ENCODE measurements around the gene DCST2.
"Not testable (repeated sequence)": the region's sequence is repeated elsewhere in the genome, so short reads cannot be mapped to it uniquely, and the experiment has no call there.

DCST2 gene

DNA sequence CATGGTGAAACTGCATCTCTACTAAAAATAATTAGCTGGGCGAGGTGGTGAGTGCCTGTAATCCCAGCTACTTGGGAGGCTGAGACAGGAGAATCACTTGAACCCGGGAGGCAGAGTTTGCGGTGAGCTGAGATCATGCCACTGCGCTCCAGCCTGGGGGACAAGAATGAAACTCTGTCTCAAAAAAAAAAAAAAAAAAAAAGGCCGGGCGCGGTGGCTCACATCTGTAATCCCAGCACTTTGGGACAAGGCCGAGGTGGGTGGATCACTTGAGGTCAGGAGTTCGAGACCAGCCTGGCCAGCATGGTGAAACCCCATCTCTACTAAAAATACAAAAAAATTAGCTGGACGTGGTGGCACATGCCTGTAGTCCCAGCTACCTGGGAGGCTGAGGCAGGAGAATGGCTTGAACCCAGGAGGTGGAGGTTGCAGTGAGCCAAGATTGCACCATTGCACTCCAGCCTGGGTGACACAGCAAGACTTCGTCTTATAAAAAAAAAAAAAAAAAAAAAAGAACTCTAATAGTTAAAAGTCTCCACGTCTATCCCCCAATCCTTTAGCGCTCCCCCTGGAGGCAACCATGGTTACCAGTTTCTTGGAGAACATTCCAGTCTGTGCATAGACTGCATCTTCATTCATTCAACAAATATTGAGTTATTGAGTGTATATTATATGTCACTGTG is 38.1 kb downstream of the DCST2 start:
- DNase-seq, result peak; percentile 13

GRCh38 chr1:154994591-154994990 is 39.0 kb downstream of the DCST2 start:
- no peak for DNase-seq

- no peak for DNase-seq
Observed at GRCh38 chr1:154994269-154994587, 39.4 kb downstream of the DCST2 start.

DNA sequence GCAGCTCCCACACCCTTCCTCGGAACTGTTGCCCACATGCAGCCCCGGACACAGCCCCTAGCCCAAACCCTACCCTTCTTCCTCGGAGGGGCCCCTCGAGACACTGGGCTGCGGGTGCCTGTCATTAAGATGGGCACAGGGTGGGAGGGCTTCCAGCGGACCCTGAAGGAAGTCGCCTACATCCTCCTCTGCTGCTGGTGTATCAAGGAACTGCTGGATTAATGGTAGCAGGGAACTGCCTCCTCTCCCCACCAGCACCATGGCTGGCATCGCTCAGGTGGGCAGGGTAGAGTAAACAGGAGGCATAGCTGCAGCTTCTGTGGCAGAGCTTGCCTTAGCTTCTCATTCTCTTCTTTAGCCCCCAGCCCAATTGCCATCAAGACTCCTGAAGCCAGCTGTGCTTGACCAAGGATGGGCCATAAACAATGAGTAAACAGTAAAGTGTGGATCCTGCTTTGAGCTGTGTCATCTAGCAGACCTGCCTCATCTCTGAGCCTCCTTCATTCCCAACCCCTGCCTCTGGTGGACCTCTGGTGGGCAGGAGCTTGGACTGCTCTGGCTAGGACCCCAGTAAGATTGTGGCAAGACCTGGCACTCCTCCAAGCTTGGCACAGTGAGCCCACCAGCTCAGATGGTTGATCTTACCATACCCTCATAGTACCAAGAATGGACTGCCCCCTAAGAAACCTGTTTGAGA is 39.9 kb downstream of the DCST2 start, which contains the start of gene LENEP:
TSS of gene LENEP (plus strand) at position 15 of the 697 bp plus-strand sequence. CDS start at position 37, 22 bp downstream.
- DNase-seq, result no peak

- no peak for DNase-seq
Observed at GRCh38 chr1:154992721-154993571, 40.6 kb downstream of the DCST2 start.

- no peak for DNase-seq
Observed at GRCh38 chr1:154990276-154990675, 43.3 kb downstream of the DCST2 start.

DNA sequence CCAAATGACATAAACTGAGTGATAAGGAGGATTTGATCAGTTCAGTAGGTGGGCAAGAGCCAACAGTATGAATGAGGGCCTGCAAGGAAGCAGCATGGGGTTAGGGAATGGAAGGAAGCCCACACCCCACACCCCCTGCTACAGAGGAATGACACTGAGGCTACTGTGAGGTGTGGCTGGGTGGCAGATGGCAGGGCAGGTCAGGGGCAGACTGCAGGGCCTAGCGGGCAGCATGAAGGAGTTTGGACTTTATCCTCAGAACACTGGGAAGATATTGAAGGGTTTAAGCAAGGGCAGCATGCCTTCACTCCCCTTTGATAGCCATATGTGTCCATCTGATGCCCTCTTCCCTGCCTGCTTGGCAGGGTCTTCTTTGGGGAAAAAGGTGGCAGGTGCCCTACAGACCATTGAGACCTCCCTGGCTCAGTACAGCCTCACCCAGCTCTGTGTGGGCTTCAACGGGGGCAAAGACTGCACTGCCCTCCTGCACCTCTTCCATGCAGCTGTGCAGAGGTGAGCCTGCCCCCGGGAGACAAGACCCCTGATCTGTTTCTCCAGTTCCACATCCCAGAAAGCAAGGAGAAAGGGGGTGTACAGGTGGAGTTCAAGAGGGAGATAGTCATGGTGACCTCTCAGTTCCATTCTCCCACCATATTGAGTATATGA is 44.3 kb downstream of the DCST2 start:
- no peak for DNase-seq

DNA sequence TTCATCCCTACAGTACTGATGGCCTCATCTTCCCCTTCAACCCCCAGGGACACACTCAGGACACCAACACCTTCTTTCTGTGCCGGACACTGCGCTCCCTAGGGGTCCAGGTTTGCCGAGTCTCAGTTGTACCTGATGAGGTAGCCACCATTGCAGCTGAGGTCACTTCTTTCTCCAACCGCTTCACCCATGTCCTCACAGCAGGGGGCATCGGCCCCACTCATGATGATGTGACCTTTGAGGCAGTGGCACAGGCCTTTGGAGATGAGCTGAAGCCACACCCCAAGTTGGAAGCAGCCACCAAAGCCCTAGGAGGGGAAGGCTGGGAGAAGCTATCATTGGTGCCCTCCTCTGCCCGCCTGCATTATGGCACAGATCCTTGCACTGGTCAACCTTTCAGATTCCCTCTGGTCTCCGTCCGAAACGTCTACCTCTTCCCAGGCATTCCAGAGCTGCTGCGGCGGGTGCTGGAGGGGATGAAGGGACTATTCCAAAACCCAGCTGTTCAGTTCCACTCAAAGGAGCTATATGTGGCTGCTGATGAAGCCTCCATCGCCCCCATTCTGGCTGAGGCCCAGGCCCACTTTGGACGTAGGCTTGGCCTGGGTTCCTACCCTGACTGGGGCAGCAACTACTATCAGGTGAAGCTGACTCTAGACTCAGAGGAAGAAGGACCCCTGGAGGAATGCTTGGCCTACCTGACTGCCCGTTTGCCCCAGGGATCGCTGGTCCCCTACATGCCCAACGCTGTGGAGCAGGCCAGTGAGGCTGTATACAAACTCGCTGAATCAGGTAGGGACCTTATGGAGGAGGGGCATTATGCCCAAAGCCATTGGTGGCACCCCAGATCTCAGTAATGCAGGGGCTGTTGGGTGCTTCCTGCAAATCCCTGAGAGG is 45.3 kb downstream of the DCST2 start:
- DNase-seq, result no peak

DNA sequence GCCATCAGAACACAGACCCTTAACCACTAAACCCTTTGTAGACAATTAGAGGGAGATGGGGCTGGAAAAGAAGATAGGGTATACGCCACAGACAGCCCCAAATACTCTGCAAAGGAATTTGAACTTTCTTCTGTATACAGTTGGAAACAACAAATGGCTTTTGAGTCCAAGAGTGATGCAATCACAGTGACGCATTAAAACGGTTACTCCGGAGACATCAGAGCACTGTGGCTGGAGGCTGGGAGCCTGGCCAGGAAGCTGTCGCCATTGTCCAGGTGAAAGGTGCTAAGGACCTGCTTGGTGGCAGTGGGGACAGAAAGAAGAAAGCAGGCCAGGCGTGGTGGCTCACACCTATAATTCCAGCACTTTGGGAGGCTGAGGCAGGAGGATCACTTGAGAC is 46.3 kb downstream of the DCST2 start:
- no peak for DNase-seq

GRCh38 chr1:154986736-154987135 is 46.8 kb downstream of the DCST2 start:
- not testable (repeated sequence) for DNase-seq

GRCh38 chr1:154983776-154984466 is 49.7 kb downstream of the DCST2 start:
- no peak for DNase-seq

DNA sequence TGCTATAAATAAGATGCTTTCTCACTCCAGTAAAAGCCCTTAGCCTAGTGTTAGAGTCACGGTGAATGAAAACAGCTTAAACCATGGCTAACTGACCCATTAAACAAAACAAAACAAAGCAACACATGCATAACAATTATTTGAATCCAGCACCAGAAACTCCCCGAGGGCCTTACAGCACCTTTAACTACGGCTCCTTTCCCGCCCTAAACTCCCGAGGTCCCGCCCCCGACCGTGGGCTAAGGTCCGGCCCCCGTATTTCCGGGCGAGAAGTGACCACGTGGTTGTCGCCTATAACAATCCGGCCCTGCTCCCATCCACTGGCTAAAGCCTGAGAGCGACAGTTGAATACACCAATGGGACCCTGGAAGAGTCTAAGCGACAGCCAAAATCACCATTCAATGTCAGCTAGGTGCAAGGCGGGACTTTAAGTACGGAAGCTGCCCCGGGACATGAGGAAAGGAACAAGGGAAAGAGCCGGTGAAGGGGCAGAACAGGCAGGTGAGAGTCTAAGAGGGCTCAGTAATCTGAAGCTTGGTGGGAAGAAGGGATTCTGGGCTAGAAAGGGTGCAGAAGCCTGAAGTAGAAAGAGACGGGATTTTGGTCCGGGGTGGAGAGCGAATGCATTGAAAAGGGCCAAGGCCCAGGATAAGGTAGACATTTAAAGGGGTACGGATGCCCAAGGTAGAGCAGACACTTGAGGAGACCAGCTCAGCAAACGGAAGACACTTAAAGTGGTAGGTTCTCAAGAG is 50.5 kb downstream of the DCST2 start, which contains the start of gene FLAD1:
TSS of gene FLAD1 (plus strand) at position 448 of the 752 bp plus-strand sequence. CDS start 351 bp downstream, outside the sequence.
- DNase-seq, result peak; percentile 94

DNA sequence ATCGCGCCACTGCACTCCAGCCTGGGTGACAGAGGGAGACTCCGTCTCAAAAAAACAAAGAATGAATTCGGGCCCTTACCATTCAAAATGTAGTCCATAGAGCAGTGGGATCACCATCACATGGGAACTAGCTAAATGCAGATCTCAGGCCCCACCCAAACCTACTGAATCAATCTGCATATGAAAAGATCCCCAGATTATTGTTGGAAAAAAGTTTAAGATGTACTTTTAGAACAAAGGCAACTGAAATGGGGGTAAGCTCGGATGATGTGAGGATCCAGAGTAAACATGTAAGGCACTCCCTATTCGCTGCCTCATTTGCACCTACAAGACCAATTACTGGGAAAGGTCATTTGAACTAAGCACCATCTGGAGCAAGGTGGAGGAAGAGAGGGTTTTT is 51.2 kb downstream of the DCST2 start:
- DNase-seq, result no peak

DNA sequence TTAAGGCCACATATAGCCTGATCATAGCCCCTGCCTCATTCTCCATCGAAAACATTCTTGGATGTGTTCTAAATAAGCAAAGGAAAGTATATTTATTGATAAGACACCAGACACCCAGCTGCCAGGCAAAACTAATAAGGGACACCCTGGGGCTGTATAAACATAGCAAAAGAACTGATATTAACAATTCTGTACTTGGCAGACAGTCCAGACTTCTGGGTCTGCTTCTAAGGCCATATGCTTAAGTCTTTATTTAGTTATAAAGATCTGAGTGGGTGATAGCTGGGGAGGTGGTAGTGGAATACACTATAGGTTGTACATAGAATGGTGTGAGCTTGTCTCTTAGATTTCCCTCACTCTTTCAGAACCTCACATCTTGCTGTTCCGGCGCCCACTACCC is 55.2 kb downstream of the DCST2 start:
- no peak for DNase-seq

DNA sequence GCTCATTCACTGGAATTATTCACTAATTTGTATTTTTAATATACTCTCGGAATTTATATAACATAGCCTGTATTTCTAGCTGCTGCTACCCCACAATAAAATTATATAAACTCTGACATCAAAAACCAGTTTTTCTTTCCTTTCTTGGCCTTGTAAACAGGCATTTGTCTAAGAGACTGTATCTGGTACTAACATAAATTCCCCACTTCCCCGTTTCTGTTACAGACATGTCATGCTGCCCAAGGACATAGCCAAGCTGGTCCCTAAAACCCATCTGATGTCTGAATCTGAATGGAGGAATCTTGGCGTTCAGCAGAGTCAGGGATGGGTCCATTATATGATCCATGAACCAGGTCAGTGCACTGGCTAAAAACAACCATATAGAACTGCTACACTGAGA is 55.8 kb downstream of the DCST2 start:
- not testable (repeated sequence) for DNase-seq

DNA sequence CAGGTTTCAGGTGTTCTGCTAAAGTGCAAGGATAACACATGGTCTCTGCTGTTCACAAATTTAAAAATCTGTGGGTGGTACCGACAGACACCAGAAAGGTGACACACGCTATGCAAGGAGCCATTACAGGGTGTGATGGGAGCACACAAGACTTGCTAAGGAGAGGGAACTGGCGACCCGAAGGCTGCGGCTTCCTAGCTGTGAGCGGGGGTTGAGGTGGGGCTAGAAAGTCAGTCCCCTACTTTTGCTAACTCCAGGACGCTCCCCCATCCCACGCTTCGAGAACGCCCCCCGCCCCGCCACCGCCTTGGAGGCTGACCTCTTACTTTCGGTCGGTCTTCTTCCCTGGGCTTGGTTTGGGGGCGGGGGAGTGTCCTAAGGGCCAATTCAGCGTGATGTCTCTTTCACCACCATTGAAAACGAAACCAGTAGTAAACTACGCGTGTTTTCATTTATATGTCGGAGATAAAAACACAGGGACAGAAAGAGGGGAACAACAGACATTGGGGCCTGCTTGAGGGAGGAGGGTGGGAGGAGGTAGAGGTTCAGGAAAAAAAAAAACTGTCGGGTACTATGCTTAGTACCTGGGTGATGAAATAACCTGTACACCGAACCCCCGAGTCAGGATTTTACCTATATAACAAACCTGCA is 58.0 kb downstream of the DCST2 start:
- no peak for DNase-seq

GRCh38 chr1:154974808-154975408 is 58.7 kb downstream of the DCST2 start:
- peak; percentile 93 for DNase-seq

DNA sequence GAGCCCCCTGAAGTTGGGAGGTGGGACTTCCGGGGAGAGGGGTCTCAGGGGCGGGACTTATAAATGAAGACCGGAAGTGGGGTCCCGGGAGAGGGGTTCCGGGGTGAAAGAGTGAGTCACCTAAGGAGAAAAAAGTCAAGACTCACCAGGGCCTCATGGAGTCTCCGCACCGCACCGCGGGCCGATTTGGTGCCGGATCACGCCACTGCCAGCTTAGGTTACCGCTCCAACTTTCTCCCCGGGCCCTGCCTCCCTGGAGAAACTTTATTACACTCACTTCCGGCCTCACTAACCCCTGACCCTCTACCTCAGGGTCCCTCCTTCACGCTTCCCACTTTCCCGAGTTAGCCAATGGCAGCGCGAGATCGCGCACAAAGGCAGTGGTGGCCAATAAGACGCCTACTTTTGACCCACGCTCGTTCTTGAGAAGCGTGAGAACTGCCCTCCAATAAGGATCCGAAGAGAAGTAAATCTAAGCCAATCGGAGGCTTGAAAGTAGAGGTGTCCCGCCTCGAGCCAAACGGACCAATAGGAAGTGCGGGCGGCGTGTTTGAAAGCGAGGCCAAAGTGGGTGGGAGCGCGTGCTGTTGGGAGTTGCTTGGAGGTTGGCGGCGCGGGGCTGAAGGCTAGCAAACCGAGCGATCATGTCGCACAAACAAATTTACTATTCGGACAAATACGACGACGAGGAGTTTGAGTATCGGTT is 59.3 kb downstream of the DCST2 start, which contains the start of gene CKS1B:
TSS of gene CKS1B (plus strand) at position 580 of the 706 bp plus-strand sequence. CDS start at position 645, 65 bp downstream.
- peak; percentile 96 for DNase-seq

Measured in T1000 (cell line).